Neural cell (in vitro differentiated cells): ENCODE data around the gene DSCAM. TPM values are rescaled to one million over a fixed set of nuclear protein-coding genes. Genes with fewer than 3 reads are reported as not detected.

Source experiments
- H2AFZ ChIP-seq: fragments of 200-600, 300-800 bp; sonication (generic), shearing (Covaris generic); 2 replicates; pipeline ENCODE4 v1.6.0; 2014; ENCODE audit warnings: low read depth, mild to moderate bottlenecking, antibody characterized with exemption, low read length, moderate library complexity
- H3F3A ChIP-seq: fragments of 200-600 bp; shearing (Covaris generic); 2 replicates; pipeline ENCODE4 v1.6.1; 2016; ENCODE audit warnings: mild to moderate bottlenecking, moderate library complexity, mixed read lengths, antibody characterized with exemption, low read length; ENCODE audit not compliant: insufficient read depth, poor library complexity, severe bottlenecking
- H3K27ac ChIP-seq: fragments of 200-600, 300-800 bp; sonication (generic), shearing (Covaris generic); 2 replicates; pipeline ENCODE4 v1.5.1; 2014; ENCODE audit warnings: mild to moderate bottlenecking, low read length, moderate library complexity
- H3K27me3 ChIP-seq: fragments of 300-800, 200-600 bp; sonication (generic), shearing (Covaris generic); 2 replicates; pipeline ENCODE4 v1.6.0; 2014; ENCODE audit warnings: mild to moderate bottlenecking, low read depth, low read length, moderate library complexity; ENCODE audit not compliant: insufficient read depth
- H3K36me3 ChIP-seq: fragments of 300-800, 200-600 bp; sonication (generic), shearing (Covaris generic); 2 replicates; pipeline ENCODE4 v1.5.1; 2014; ENCODE audit warnings: mild to moderate bottlenecking, antibody characterized with exemption, low read length, moderate library complexity; ENCODE audit not compliant: insufficient read depth
- H3K4me2 ChIP-seq: fragments of 300-800, 200-600 bp; sonication (generic), shearing (Covaris generic); 2 replicates; pipeline ENCODE4 v1.6.0; 2014; ENCODE audit warnings: mild to moderate bottlenecking, low read length
- H3K4me3 ChIP-seq: fragments of 300-800, 200-600 bp; sonication (generic), shearing (Covaris generic); 2 replicates; pipeline ENCODE4 v1.5.1; 2014; ENCODE audit warnings: mild to moderate bottlenecking, low read length, moderate library complexity
- H3K79me2 ChIP-seq: fragments of 200-600 bp; shearing (Covaris generic); replicated peaks from 2 replicates; pipeline ENCODE4 v1.6.0; 2014; ENCODE audit warnings: mild to moderate bottlenecking, low read length, moderate library complexity; ENCODE audit not compliant: insufficient read depth
- H3K9ac ChIP-seq: fragments of 300-800, 200-600 bp; sonication (generic), shearing (Covaris generic); 2 replicates; pipeline ENCODE4 v1.6.1; 2016; ENCODE audit warnings: mild to moderate bottlenecking, low read length, mixed read lengths
- H3K9me2 ChIP-seq: fragments of 200-600 bp; shearing (Covaris generic); 2 replicates; pipeline ENCODE4 v1.6.1; 2016; ENCODE audit warnings: mild to moderate bottlenecking, low read length, mixed read lengths; ENCODE audit not compliant: insufficient read depth
- H3K9me3 ChIP-seq: fragments of 200-600, 300-800 bp; sonication (generic), shearing (Covaris generic); 2 replicates; pipeline ENCODE4 v1.6.1; 2016; ENCODE audit warnings: mild to moderate bottlenecking, mixed run types, low read length, moderate library complexity, mixed read lengths
- H4K20me1 ChIP-seq: fragments of 200-600 bp; shearing (Covaris generic); 2 replicates; pipeline ENCODE4 v1.6.1; 2016; ENCODE audit warnings: mild to moderate bottlenecking, mixed run types; ENCODE audit not compliant: insufficient read depth
- CTCF ChIP-seq: fragments of 450-650 bp; IDR thresholded peaks from 2 replicates; pipeline ENCODE4 v1.5.1; 2014; ENCODE audit warnings: antibody characterized with exemption, mild to moderate bottlenecking, moderate library complexity; ENCODE audit not compliant: poor library complexity, severe bottlenecking
- EP300 ChIP-seq: fragments of 450-650 bp; conservative IDR thresholded peaks from 2 replicates; pipeline ENCODE4 v1.6.1; 2014; ENCODE audit warnings: antibody characterized with exemption, mild to moderate bottlenecking, moderate library complexity; ENCODE audit not compliant: poor library complexity, severe bottlenecking
- EZH2 ChIP-seq: fragments of 200-600, 300-800 bp; shearing (Covaris generic), sonication (generic); IDR thresholded peaks from 2 replicates; pipeline ENCODE4 v1.6.1; 2014; ENCODE audit warnings: antibody characterized with exemption, low read length, borderline replicate concordance, mild to moderate bottlenecking; ENCODE audit not compliant: insufficient read depth, poor library complexity, severe bottlenecking
- MXI1 ChIP-seq: fragments of 450-650 bp; conservative IDR thresholded peaks from 2 replicates; pipeline ENCODE4 v1.6.1; 2014; ENCODE audit warnings: antibody characterized with exemption, mild to moderate bottlenecking; ENCODE audit not compliant: poor library complexity, severe bottlenecking
- POLR2AphosphoS5 ChIP-seq: IDR thresholded peaks from 2 replicates; pipeline ENCODE4 v1.6.1; 2012
- RAD21 ChIP-seq: fragments of 450-650 bp; conservative IDR thresholded peaks from 2 replicates; pipeline ENCODE4 v1.6.1; 2014; ENCODE audit warnings: antibody characterized with exemption, mild to moderate bottlenecking, moderate library complexity
- REST ChIP-seq: IDR thresholded peaks from 2 replicates; pipeline ENCODE4 v1.6.1; 2012; ENCODE audit warnings: borderline replicate concordance
- SMC3 ChIP-seq: fragments of 450-650 bp; conservative IDR thresholded peaks from 2 replicates; pipeline ENCODE4 v1.6.1; 2014; ENCODE audit warnings: antibody characterized with exemption, mild to moderate bottlenecking, moderate library complexity; ENCODE audit not compliant: poor library complexity
- TAF1 ChIP-seq: IDR thresholded peaks from 2 replicates; pipeline ENCODE4 v1.6.1; 2012; ENCODE audit warnings: low read depth
- polyA plus RNA-seq: library from polyadenylated mRNA; depleted of rRNA; stranded (reverse); fragments of >200 nt; gene quantifications from 2 replicates; pipeline ENCODE4 v1.2.3, GENCODE V29; 2014

DSCAM gene
- polyA plus RNA-seq, 1 donor from 2014 or later: 5.3 TPM

- no peaks in the 10 kb centered on the region for H3K9me2 ChIP-seq
- no peaks in the 10 kb centered on the region for H4K20me1 ChIP-seq
- no peaks in the 10 kb centered on the region for H3F3A ChIP-seq
- no peak overlapping the region for H3K4me3 ChIP-seq
- H3K27me3 ChIP-seq: no peaks in the 10 kb centered on the region
- no peak overlapping the region for H2AFZ ChIP-seq
- no peaks in the 10 kb centered on the region for H3K36me3 ChIP-seq
- H3K4me2 ChIP-seq: no peak overlapping the region
- H3K27ac ChIP-seq: no peak overlapping the region
- H3K9me3 ChIP-seq: no peaks in the 10 kb centered on the region
- TF ChIP-seq MXI1 (no peak), CTCF (no peak), RAD21 (no peak), SMC3 (no peak), EP300 (no peak), TAF1 (no peak), REST (no peak), POLR2AphosphoS5 (no peak), EZH2 (no peak)
- H3K9ac ChIP-seq: no peak overlapping the region
- H3K79me2 ChIP-seq: no peaks in the 10 kb centered on the region
Measured at GRCh38 chr21:40622531-40622930, 224.4 kb downstream of the DSCAM start.

- no peak overlapping the region for H3K27ac ChIP-seq
- no peaks in the 10 kb centered on the region for H3K79me2 ChIP-seq
- H3F3A ChIP-seq: no peaks in the 10 kb centered on the region
- H3K36me3 ChIP-seq: no peaks in the 10 kb centered on the region
- no peak overlapping the region for H2AFZ ChIP-seq
- no peaks in the 10 kb centered on the region for H3K9me3 ChIP-seq
- H3K4me3 ChIP-seq: no peak overlapping the region
- TF ChIP-seq REST (no peak), POLR2AphosphoS5 (no peak), CTCF (no peak), MXI1 (no peak), SMC3 (no peak), EP300 (no peak), RAD21 (no peak), TAF1 (no peak), EZH2 (no peak)
- no peaks in the 10 kb centered on the region for H4K20me1 ChIP-seq
- H3K9ac ChIP-seq: no peak overlapping the region
- H3K9me2 ChIP-seq: no peaks in the 10 kb centered on the region
- no peak overlapping the region for H3K4me2 ChIP-seq
- H3K27me3 ChIP-seq: no peaks in the 10 kb centered on the region
Measured at GRCh38 chr21:40620386-40621145, 226.4 kb downstream of the DSCAM start.
